Uterus (tissue), 2 donors: ENCODE measurements around the gene CHST9.

ENCODE experiments used
- CTCF ChIP-seq, 4 experiments: fragments of 200-600 bp in 2 of 4; fragments of 450-650 bp in 2 of 4; sonication (generic) in 2 of 4; IDR thresholded peaks; one replicate each; pipeline ENCODE4 v1.5.1; 2016 to 2019; ENCODE audit warnings: antibody characterized with exemption in 4 of 4, mild to moderate bottlenecking in 2 of 4, moderate library complexity in 1 of 4
- POLR2A ChIP-seq, 2 donors: fragments of 450-650 bp; IDR thresholded peaks; one replicate each; pipeline ENCODE4 v1.6.1; 2016; ENCODE audit warnings: antibody characterized with exemption in 2 of 2, mild to moderate bottlenecking in 1 of 2, moderate library complexity in 1 of 2

GRCh38 chr18:26992926-26993325 is 192.2 kb downstream of the CHST9 start:
- TF ChIP-seq CTCF (IDR thresholded peaks at IDR 0.05) (no peak), POLR2A (IDR thresholded peaks at IDR 0.05) (no peak)
